ENCODE measurements around the gene SLC36A1. TPM values are rescaled to one million over a fixed set of nuclear protein-coding genes. Genes with fewer than 3 reads are reported as not detected.
"Not testable (repeated sequence)": the region's sequence is repeated elsewhere in the genome, so short reads cannot be mapped to it uniquely, and the experiment has no call there.

SLC36A1 gene
- total RNA-seq, 4 donors from 2014 or later, result 7.3 to 9.1 (median 8.3) TPM

GRCh38 chr5:151499501-151500035 lies 52.2 kb downstream of the SLC36A1 start:
- intact Hi-C loops (cut with DNase I), result loop anchor here (5.0 kb wide), 1 partner anchor 52 kb away; the partner anchor contains the start of gene SLC36A1
- H3K27me3 ChIP-seq, result no peaks in the 10 kb centered on the region
- H3K4me3 ChIP-seq, result no peak overlapping the region
- H3K9me3 ChIP-seq, result no peaks in the 10 kb centered on the region
- no peak for TF ChIP-seq CTCF (IDR thresholded peaks at IDR 0.05)
- no peak for TF ChIP-seq POLR2A (IDR thresholded peaks at IDR 0.05)
- H3K27ac ChIP-seq, result no peak overlapping the region
- H3K36me3 ChIP-seq, result peaks cover 0 to 6% (median 0%) of the 10 kb centered on the region in 3 donors
- no peak for DNase-seq
- 53 to 61% methylated on average over 7 to 8 of the region's 8 CpGs for WGBS, 2 donors
- peaks cover 0 to 36% (median 0%) of the 10 kb centered on the region in 3 donors for H3K4me1 ChIP-seq

- H3K36me3 ChIP-seq, result peaks cover 10 to 50% (median 17%) of the 10 kb centered on the region in 3 donors
- H3K27ac ChIP-seq, result peak overlapping the region in 3 of 4 donors; percentile 9 to 82 (median 26)
- DNase-seq, result no peak
- H3K9me3 ChIP-seq, result no peaks in the 10 kb centered on the region
- H3K4me1 ChIP-seq, result peaks cover 0 to 50% (median 0%) of the 10 kb centered on the region in 3 donors
- no peak for TF ChIP-seq CTCF (IDR thresholded peaks at IDR 0.05)
- TF ChIP-seq POLR2A (IDR thresholded peaks at IDR 0.05), result no peak
- intact Hi-C loops (cut with DNase I), result no loop called here
- WGBS, 2 donors, result 52 to 69% methylated on average over 3 of the region's 4 CpGs
- no peak overlapping the region for H3K4me3 ChIP-seq
- H3K27me3 ChIP-seq, result no peaks in the 10 kb centered on the region
Observed at GRCh38 chr5:151504006-151504405, 56.6 kb downstream of the SLC36A1 start.

GRCh38 chr5:151508308-151508707 lies 60.9 kb downstream of the SLC36A1 start:
- H3K27me3 ChIP-seq; H3K9me3 ChIP-seq; intact Hi-C loops (cut with DNase I); DNase-seq; H3K4me3 ChIP-seq: not testable (repeated sequence)
- WGBS, 2 donors, result 69 to 71% methylated on average over 9 to 10 of the region's 10 CpGs
- Histone ChIP-seq H3K27ac (peak overlapping the region in 2 of 4 donors; percentile 23 to 73), H3K4me1 (peaks cover 0 to 25% (median 0%) of the 10 kb centered on the region in 3 donors), H3K36me3 (peaks cover 10 to 93% (median 30%) of the 10 kb centered on the region in 3 donors)

- no peaks in the 10 kb centered on the region for H3K9me3 ChIP-seq
- peaks cover 10 to 100% (median 30%) of the 10 kb centered on the region in 3 donors for H3K36me3 ChIP-seq
- H3K27ac ChIP-seq, result peak overlapping the region in 2 of 4 donors; percentile 48 to 73
- TF ChIP-seq POLR2A (IDR thresholded peaks at IDR 0.05), result no peak
- TF ChIP-seq CTCF (IDR thresholded peaks at IDR 0.05), result no peak
- H3K4me1 ChIP-seq, result peaks cover 0 to 17% (median 0%) of the 10 kb centered on the region in 3 donors
- intact Hi-C loops (cut with DNase I), result no loop called here
- H3K27me3 ChIP-seq, result no peaks in the 10 kb centered on the region
- WGBS, 2 donors, result 61 to 67% methylated on average over 1 to 5 of the region's 5 CpGs
- no peak overlapping the region for H3K4me3 ChIP-seq
- DNase-seq, result no peak
Observed at GRCh38 chr5:151509231-151509630, 61.8 kb downstream of the SLC36A1 start.

GRCh38 chr5:151509836-151510235 lies 62.4 kb downstream of the SLC36A1 start:
- no peaks in the 10 kb centered on the region for H3K9me3 ChIP-seq
- peaks cover 8 to 100% (median 29%) of the 10 kb centered on the region in 3 donors for H3K36me3 ChIP-seq
- peaks cover 0 to 12% (median 0%) of the 10 kb centered on the region in 3 donors for H3K4me1 ChIP-seq
- WGBS, 2 donors, result 84 to 100% methylated on average over 1 to 2 of the region's 3 CpGs
- H3K27me3 ChIP-seq, result no peaks in the 10 kb centered on the region
- H3K4me3 ChIP-seq, result no peak overlapping the region
- H3K27ac ChIP-seq, result peak overlapping the region in 1 of 4 donors; percentile 73
- DNase-seq, result no peak
- intact Hi-C loops (cut with DNase I), result no loop called here
- TF ChIP-seq CTCF (IDR thresholded peaks at IDR 0.05), result no peak
- TF ChIP-seq POLR2A (IDR thresholded peaks at IDR 0.05), result no peak
